ENCODE measurements around the gene BPGM.
A peak's percentile ranks its signal among the peaks of the same experiment; 100 is the strongest.

The BPGM gene

GRCh38 chr7:134613623-134614347 lies 32.9 kb upstream of the BPGM start:
- Histone ChIP-seq H3K4me2 (peak overlapping the region in 10 of 11 experiments; percentile 7 to 82 (median 64); a peak in 17 of 22 replicates), H3K9me3 (replicated peaks in 1 of 11) (peaks cover 0 to 16% (median 10%) of the 10 kb centered on the region in 11 experiments; a peak in 13 of 22 replicates), H3K9ac (peak overlapping the region in 6 of 11 experiments; percentile 10 to 48 (median 28); a peak in 7 of 22 replicates), H3K4me1 (peaks cover 0 to 52% (median 28%) of the 10 kb centered on the region in 10 experiments; a peak in 15 of 20 replicates), H3K27me3 (no peaks in the 10 kb centered on the region), H3K4me3 (peak overlapping the region in 3 of 10 experiments; percentile 6 to 18 (median 10); a peak in 3 of 20 replicates), H3K27ac (peak overlapping the region in 8 of 11 experiments; percentile 29 to 74 (median 68); a peak in 14 of 22 replicates), H4K20me1 (no peaks in the 10 kb centered on the region), H3K36me3 (no peaks in the 10 kb centered on the region)
- TF ChIP-seq Cebpa-rat (IDR thresholded peaks at IDR 0.05): peak in 9 of 11 experiments; percentile 25 to 88 (median 60); a peak in 12 of 22 replicates

- no peak overlapping the region for H3K9ac ChIP-seq
- H3K36me3 ChIP-seq: no peaks in the 10 kb centered on the region
- no peaks in the 10 kb centered on the region for H3K27me3 ChIP-seq
- H3K4me3 ChIP-seq: no peak overlapping the region
- H3K4me1 ChIP-seq: peaks cover 0 to 65% (median 28%) of the 10 kb centered on the region in 10 experiments; a peak in 15 of 20 replicates
- peak overlapping the region in 4 of 11 experiments; percentile 60 to 70 (median 64); a peak in 4 of 22 replicates for H3K4me2 ChIP-seq
- TF ChIP-seq Cebpa-rat (IDR thresholded peaks at IDR 0.05): no peak
- H3K27ac ChIP-seq: no peak overlapping the region
- H4K20me1 ChIP-seq: no peaks in the 10 kb centered on the region
- peaks cover 0 to 16% (median 10%) of the 10 kb centered on the region in 11 experiments; a peak in 13 of 22 replicates for H3K9me3 ChIP-seq (replicated peaks in 1 of 11)
Measured at GRCh38 chr7:134616611-134617010, 30.0 kb upstream of the BPGM start.

- Histone ChIP-seq H3K36me3 (no peaks in the 10 kb centered on the region), H4K20me1 (no peaks in the 10 kb centered on the region), H3K27ac (no peak overlapping the region; a peak in 1 of 22 replicates), H3K9ac (no peak overlapping the region), H3K4me3 (no peak overlapping the region), H3K9me3 (replicated peaks in 1 of 11) (peaks cover 0 to 7% (median 0%) of the 10 kb centered on the region in 11 experiments; a peak in 1 of 22 replicates), H3K4me2 (peak overlapping the region in 3 of 11 experiments; percentile 43 to 77 (median 72); a peak in 7 of 22 replicates), H3K27me3 (no peaks in the 10 kb centered on the region), H3K4me1 (peaks cover 0 to 48% (median 17%) of the 10 kb centered on the region in 10 experiments; a peak in 14 of 20 replicates)
- TF ChIP-seq Cebpa-rat (IDR thresholded peaks at IDR 0.05): no peak
Measured at GRCh38 chr7:134618756-134619530, 27.7 kb upstream of the BPGM start.

GRCh38 chr7:134619627-134620331 lies 26.9 kb upstream of the BPGM start:
- Histone ChIP-seq H3K4me2 (peak overlapping the region in 3 of 11 experiments; percentile 43 to 77 (median 72); a peak in 5 of 22 replicates), H3K27ac (no peak overlapping the region; a peak in 1 of 22 replicates)

GRCh38 chr7:134622303-134622995 lies 24.2 kb upstream of the BPGM start:
- Histone ChIP-seq H3K9ac (no peak overlapping the region), H3K4me1 (peaks cover 0 to 20% (median 0%) of the 10 kb centered on the region in 10 experiments; a peak in 9 of 20 replicates), H3K4me2 (no peak overlapping the region), H3K36me3 (no peaks in the 10 kb centered on the region), H3K9me3 (replicated peaks in 1 of 11) (no peaks in the 10 kb centered on the region), H4K20me1 (no peaks in the 10 kb centered on the region), H3K4me3 (no peak overlapping the region), H3K27me3 (no peaks in the 10 kb centered on the region), H3K27ac (no peak overlapping the region)
- no peak for TF ChIP-seq Cebpa-rat (IDR thresholded peaks at IDR 0.05)

More at GRCh38 chr7:134619627-134620331, 26.9 kb upstream of the BPGM start:
- no peak overlapping the region for H3K9ac ChIP-seq
- H3K4me3 ChIP-seq: no peak overlapping the region
- peaks cover 0 to 40% (median 9%) of the 10 kb centered on the region in 10 experiments; a peak in 11 of 20 replicates for H3K4me1 ChIP-seq
- H4K20me1 ChIP-seq: no peaks in the 10 kb centered on the region
- H3K9me3 ChIP-seq (replicated peaks in 1 of 11): peaks cover 0 to 7% (median 0%) of the 10 kb centered on the region in 11 experiments; a peak in 1 of 22 replicates
- TF ChIP-seq Cebpa-rat (IDR thresholded peaks at IDR 0.05): no peak
- no peaks in the 10 kb centered on the region for H3K36me3 ChIP-seq
- no peaks in the 10 kb centered on the region for H3K27me3 ChIP-seq

GRCh38 chr7:134623193-134623592 lies 23.5 kb upstream of the BPGM start:
- H3K4me2 ChIP-seq: no peak overlapping the region
- no peak for TF ChIP-seq Cebpa-rat (IDR thresholded peaks at IDR 0.05)
- no peak overlapping the region for H3K4me3 ChIP-seq
- H4K20me1 ChIP-seq: no peaks in the 10 kb centered on the region
- no peaks in the 10 kb centered on the region for H3K36me3 ChIP-seq
- H3K9ac ChIP-seq: no peak overlapping the region
- H3K4me1 ChIP-seq: peaks cover 0 to 20% (median 0%) of the 10 kb centered on the region in 10 experiments; a peak in 9 of 20 replicates
- no peaks in the 10 kb centered on the region for H3K9me3 ChIP-seq (replicated peaks in 1 of 11)
- H3K27ac ChIP-seq: no peak overlapping the region
- H3K27me3 ChIP-seq: no peaks in the 10 kb centered on the region

- Histone ChIP-seq H3K4me1 (no peaks in the 10 kb centered on the region), H3K36me3 (no peaks in the 10 kb centered on the region), H3K4me2 (no peak overlapping the region), H4K20me1 (no peaks in the 10 kb centered on the region), H3K27me3 (no peaks in the 10 kb centered on the region), H3K9me3 (replicated peaks in 1 of 11) (no peaks in the 10 kb centered on the region), H3K27ac (no peak overlapping the region), H3K9ac (no peak overlapping the region), H3K4me3 (no peak overlapping the region)
- no peak for TF ChIP-seq Cebpa-rat (IDR thresholded peaks at IDR 0.05)
Measured at GRCh38 chr7:134625550-134625949, 21.1 kb upstream of the BPGM start.

GRCh38 chr7:134627109-134627774 lies 19.4 kb upstream of the BPGM start:
- no peak overlapping the region for H3K4me3 ChIP-seq
- no peaks in the 10 kb centered on the region for H3K4me1 ChIP-seq
- no peak overlapping the region for H3K27ac ChIP-seq
- H3K4me2 ChIP-seq: no peak overlapping the region
- no peak overlapping the region for H3K9ac ChIP-seq
- no peaks in the 10 kb centered on the region for H4K20me1 ChIP-seq
- H3K36me3 ChIP-seq: no peaks in the 10 kb centered on the region
- no peaks in the 10 kb centered on the region for H3K9me3 ChIP-seq (replicated peaks in 1 of 11)
- no peak for TF ChIP-seq Cebpa-rat (IDR thresholded peaks at IDR 0.05)
- H3K27me3 ChIP-seq: no peaks in the 10 kb centered on the region
